ENCODE results near the gene CTSH.
"Not testable (repeated sequence)": the region's sequence is repeated elsewhere in the genome, so short reads cannot be mapped to it uniquely, and the experiment has no call there.

Gene CTSH

DNA sequence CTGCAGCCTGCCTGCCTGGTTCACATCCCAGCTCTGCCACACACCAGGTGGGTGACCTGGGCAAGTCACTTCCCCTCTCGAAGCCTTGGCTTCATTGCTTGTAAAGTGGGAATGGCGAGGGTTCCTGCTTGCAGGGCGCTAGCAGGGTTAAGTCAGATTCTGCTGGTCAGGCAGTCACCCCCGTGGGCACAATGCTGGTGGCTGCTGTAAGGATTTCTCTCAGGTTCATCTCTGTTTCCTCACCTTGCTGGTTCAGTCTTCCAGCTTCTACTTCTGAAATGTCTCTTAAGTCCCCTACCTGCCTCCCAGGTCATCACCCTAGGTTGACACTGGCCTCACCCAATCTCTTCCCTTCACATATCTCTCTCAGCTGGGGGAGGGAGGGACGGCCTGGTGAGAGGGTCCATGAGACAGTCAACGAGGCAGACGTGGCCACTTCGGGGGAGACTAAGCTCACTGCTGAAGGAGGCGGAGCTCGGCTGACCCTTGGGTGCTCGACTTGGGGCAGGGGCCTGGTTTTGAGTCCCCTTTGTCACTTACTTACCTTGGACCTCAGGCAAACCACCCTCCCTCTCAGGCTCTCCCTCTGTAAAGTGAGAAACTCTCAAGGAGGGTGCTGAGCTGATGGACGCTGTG, 11.5 kb downstream of the CTSH start:
- Histone ChIP-seq H3K4me1 (ENCODE audit: insufficient read depth, low read length) (no peaks in the 10 kb centered on the region), H3K27me3 (ENCODE audit: insufficient read depth, low read length) (no peaks in the 10 kb centered on the region), H3K27ac (ENCODE audit: low read length) (no peak overlapping the region), H3K36me3 (ENCODE audit: insufficient read depth, low read depth, low read length) (no peaks in the 10 kb centered on the region), H3K9ac (ENCODE audit: low read depth, low read length) (no peak overlapping the region), H3K9me3 (ENCODE audit: insufficient read depth, low read depth, low read length) (no peaks in the 10 kb centered on the region), H3K4me3 (ENCODE audit: low read length) (no peak overlapping the region)

DNA sequence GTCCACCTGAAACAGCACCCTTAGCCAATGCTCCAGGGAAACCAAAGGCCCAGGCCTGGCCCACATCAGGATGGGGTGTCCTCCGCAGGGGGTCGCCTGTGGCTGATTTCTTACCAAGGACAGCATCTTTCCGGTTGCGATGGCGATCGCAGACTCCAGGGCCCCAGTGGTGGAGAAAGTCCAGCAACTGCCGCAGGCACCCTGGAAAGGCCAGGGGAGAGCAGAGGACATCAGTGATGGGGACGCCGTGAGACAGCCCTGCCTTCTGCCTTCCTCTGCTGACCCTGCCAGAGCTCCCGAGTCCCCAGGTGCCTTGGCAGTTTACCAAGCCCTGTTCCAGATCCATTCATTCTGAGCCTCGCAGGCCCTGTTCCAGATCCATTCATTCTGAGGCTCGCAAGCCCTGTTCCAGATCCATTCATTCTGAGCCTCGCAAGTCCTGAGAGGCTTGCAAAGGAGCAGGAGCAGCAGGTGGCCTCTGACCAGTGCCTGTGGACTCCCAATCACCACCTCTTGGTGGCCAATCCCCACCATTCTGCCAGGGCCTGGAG, 12.5 kb downstream of the CTSH start:
- H3K27me3 ChIP-seq (ENCODE audit: insufficient read depth, low read length), result no peaks in the 10 kb centered on the region
- H3K9ac ChIP-seq (ENCODE audit: low read depth, low read length), result no peak overlapping the region
- no peaks in the 10 kb centered on the region for H3K4me1 ChIP-seq (ENCODE audit: insufficient read depth, low read length)
- H3K36me3 ChIP-seq (ENCODE audit: insufficient read depth, low read depth, low read length), result no peaks in the 10 kb centered on the region
- H3K27ac ChIP-seq (ENCODE audit: low read length), result no peak overlapping the region
- no peaks in the 10 kb centered on the region for H3K9me3 ChIP-seq (ENCODE audit: insufficient read depth, low read depth, low read length)
- H3K4me3 ChIP-seq (ENCODE audit: low read length), result no peak overlapping the region

DNA sequence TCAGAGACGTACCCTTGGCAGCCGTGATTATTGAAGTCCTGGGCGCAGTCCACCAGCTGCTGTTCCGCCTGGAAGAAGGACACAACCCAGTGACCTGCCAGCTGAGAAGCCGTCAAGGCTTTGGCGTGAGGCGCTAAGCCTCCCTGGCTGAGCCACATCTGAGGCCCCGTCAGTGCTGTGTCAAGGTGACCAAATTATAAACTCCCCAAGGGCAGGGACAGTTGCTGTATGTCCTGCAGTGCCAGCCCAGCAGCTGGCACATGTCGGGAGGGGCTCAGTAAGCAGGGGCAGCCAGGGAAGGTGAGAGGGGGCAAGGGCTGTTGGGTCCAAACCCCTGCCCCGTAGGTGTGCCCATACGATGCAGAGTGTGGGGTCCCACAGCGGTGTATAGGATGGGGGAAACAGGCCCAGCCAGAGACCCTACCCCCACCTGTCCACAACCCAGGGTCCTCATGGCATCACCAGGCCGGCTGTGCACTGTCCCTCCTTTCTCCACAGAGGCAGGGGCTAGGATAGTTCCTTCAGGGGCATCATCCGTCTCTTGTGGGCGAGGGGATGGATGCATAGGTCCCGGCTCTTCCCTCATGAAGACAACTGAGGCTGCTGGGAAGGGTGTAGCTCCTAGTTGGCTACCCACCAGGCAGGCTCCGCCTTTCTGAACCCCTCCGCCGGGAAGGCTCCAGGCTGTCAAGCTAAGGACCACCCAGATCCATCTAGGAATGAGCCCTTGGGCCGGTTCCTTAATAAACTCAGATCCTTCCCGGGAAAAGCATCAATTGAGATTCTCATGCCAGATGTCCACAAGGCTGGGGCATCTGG, 13.2 kb downstream of the CTSH start:
- no peak overlapping the region for H3K9ac ChIP-seq (ENCODE audit: low read depth, low read length)
- no peaks in the 10 kb centered on the region for H3K9me3 ChIP-seq (ENCODE audit: insufficient read depth, low read depth, low read length)
- H3K27ac ChIP-seq (ENCODE audit: low read length), result no peak overlapping the region

DNA sequence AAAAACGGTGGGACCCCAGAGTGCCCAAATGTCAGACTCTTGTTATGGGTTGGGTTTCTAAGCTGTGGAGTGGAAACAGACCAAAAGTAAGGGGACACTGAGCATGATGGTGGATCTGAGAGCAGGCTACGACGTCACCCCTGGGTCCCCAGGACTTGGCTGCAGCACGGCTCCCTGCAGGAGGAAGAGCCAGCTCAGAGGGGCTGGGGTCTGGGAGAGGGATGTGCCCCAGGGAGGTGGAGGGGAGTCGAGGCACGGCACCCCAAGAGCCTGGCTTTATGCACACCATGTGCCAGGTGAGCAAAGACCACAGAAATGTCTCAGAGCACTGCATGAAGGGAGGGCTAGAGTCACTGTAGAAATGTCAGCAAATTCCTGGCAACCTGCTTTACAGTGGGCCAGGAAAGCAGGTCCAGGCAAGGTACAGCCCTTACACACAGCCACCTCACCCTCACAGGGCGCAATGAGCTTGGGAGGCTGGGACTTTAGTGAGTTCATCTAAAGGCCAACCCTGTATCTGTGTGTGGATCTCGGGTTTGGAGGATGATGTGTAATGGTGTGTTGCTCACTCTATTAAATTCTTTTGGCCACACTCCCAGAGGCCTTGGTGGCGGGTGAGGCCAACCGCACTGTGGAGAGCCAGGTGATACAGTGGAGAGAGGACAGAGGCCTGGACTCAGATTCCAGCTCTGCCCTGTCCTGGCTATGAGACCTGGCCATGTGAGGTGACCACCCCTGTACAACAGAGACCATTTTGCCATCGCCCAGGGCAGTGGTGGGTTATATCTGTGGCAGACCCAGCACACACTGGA, 14.1 kb downstream of the CTSH start:
- no peaks in the 10 kb centered on the region for H3K9me3 ChIP-seq (ENCODE audit: insufficient read depth, low read depth, low read length)
- no peak overlapping the region for H3K9ac ChIP-seq (ENCODE audit: low read depth, low read length)
- no peaks in the 10 kb centered on the region for H3K4me1 ChIP-seq (ENCODE audit: insufficient read depth, low read length)
- H3K27ac ChIP-seq (ENCODE audit: low read length), result no peak overlapping the region
- H3K4me3 ChIP-seq (ENCODE audit: low read length), result no peak overlapping the region
- no peaks in the 10 kb centered on the region for H3K27me3 ChIP-seq (ENCODE audit: insufficient read depth, low read length)
- H3K36me3 ChIP-seq (ENCODE audit: insufficient read depth, low read depth, low read length), result no peaks in the 10 kb centered on the region

More for the DNA sequence above, 13.2 kb downstream of the CTSH start:
- Histone ChIP-seq H3K36me3 (ENCODE audit: insufficient read depth, low read depth, low read length) (no peaks in the 10 kb centered on the region), H3K27me3 (ENCODE audit: insufficient read depth, low read length) (no peaks in the 10 kb centered on the region), H3K4me3 (ENCODE audit: low read length) (no peak overlapping the region), H3K4me1 (ENCODE audit: insufficient read depth, low read length) (no peaks in the 10 kb centered on the region)

DNA sequence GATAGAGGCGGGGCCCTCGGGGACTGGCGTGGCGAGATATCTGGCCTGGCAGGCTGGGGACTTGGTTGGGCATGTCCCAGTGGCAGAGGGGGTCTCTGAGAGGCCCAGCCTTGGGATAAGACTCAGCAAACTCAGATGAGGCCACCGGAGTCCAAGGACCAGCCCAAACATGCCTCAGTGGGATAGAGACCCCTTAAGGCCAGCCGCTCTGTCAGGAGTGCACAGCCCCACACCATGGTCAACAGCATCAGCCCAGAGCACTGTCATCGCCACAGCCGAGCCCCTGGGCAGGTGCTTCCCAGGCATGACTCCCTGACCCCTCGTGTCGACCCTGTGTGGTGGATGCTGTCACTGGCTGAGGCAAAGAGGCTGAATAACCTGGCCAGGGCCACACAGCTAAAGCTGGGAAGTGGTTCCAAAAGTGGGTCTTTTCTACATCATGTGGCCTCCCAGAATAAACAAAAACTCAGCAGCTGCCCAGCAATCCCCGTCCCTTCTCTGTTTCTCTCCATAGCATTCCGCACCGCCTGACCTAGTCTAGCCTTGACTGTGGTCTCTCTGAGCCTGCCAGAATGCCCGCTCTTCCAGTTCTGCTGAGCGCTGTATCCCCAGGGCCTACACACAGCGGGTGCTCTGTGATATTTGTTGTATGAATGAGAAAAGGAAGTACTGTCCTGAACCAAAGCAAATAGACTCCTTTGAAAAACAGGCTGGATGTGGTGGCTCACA, 15.1 kb downstream of the CTSH start:
- no peak overlapping the region for H3K4me3 ChIP-seq (ENCODE audit: low read length)
- H3K27me3 ChIP-seq (ENCODE audit: insufficient read depth, low read length), result no peaks in the 10 kb centered on the region
- no peak overlapping the region for H3K9ac ChIP-seq (ENCODE audit: low read depth, low read length)
- no peak overlapping the region for H3K27ac ChIP-seq (ENCODE audit: low read length)
- H3K4me1 ChIP-seq (ENCODE audit: insufficient read depth, low read length), result no peaks in the 10 kb centered on the region
- no peaks in the 10 kb centered on the region for H3K36me3 ChIP-seq (ENCODE audit: insufficient read depth, low read depth, low read length)
- no peaks in the 10 kb centered on the region for H3K9me3 ChIP-seq (ENCODE audit: insufficient read depth, low read depth, low read length)

DNA sequence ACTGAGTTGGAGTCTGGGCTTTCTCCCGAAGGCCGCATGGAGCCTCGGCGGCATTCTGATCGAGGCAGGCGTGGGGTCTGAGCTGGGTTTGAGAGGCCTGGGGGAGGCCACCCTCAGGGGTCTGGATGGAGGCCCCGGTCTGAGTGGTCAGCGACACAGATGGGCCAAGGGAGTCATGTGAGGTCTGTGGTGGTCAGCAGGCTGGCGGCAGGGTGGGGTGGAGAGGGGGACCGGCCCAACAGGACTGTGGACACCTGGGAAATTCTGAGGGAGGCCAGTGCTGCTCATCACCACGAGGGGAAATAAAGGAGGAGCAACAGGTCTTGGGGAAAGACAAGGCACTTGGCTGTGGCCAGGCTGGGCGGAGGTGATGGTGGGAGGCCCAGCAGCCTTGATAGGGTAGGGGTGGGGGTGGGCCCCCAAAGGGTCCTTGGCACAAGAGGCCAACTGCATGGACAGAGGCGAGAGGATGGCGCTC, 16.2 kb downstream of the CTSH start:
- Histone ChIP-seq H3K9me3 (ENCODE audit: insufficient read depth, low read depth, low read length) (no peaks in the 10 kb centered on the region), H3K27me3 (ENCODE audit: insufficient read depth, low read length) (no peaks in the 10 kb centered on the region), H3K4me1 (ENCODE audit: insufficient read depth, low read length) (no peaks in the 10 kb centered on the region), H3K4me3 (ENCODE audit: low read length) (no peak overlapping the region), H3K9ac (ENCODE audit: low read depth, low read length) (no peak overlapping the region), H3K36me3 (ENCODE audit: insufficient read depth, low read depth, low read length) (no peaks in the 10 kb centered on the region; the same call in 1 of the 2 replicates), H3K27ac (ENCODE audit: low read length) (no peak overlapping the region)

DNA sequence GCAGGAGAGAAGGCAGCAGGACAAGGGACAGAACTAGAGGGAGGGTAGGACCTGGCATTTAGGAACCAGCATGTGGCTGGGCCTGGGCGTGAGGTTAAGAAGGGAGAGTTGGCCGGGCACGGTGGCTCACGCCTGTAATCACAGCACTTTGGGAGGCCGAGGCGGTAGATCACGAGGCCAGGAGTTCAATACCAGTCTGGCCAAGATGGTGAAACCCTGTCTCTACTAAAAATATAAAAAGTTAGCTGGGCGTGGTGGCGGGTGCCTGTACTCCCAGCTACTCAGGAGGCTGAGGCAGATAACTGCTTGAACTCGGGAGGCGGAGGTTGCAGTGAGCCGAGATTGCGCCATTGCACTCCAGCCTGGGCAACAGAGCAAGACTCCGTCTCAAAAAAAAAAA, 16.7 kb downstream of the CTSH start:
- H3K36me3 ChIP-seq (ENCODE audit: insufficient read depth, low read depth, low read length); H3K4me1 ChIP-seq (ENCODE audit: insufficient read depth, low read length); H3K9me3 ChIP-seq (ENCODE audit: insufficient read depth, low read depth, low read length); H3K27ac ChIP-seq (ENCODE audit: low read length); H3K27me3 ChIP-seq (ENCODE audit: insufficient read depth, low read length); H3K4me3 ChIP-seq (ENCODE audit: low read length); H3K9ac ChIP-seq (ENCODE audit: low read depth, low read length): not testable (repeated sequence)

DNA sequence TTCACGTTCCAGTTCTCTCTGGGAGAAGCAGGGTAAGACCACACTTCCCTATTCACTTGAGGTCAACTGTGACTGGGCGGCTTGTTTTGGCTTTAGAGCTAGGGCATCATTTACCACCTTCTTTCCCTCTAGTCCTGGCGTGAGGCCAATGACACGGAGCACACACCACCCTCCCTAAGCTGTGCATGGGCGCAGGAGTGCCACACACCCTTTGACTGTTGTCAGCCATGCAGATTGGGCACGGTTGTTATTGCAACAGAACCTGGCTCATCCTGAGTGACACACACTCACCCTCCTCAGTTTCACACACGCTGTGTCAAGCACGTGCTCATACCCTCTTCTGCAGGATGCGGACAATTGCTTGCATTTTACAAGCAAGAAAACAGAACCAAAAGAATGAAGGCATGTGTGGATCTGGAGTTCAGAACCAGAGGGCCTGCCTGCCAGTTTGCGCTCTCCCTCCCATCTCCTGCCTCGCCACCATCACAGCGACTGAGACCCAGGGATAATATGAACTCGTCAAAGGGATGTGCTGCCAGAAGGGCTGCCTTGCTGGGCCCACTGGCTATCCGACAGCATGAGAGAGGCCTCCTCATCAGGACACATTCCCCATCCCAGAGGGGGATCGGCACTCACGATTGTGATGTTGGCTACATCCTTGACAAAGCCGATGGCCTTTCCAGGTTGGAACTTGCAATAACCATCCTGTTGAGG, 17.6 kb downstream of the CTSH start:
- H3K27ac ChIP-seq (ENCODE audit: low read length), result no peak overlapping the region
- peaks cover 10% of the 10 kb centered on the region for H3K36me3 ChIP-seq (ENCODE audit: insufficient read depth, low read depth, low read length)
- H3K4me1 ChIP-seq (ENCODE audit: insufficient read depth, low read length), result no peaks in the 10 kb centered on the region
- no peaks in the 10 kb centered on the region for H3K27me3 ChIP-seq (ENCODE audit: insufficient read depth, low read length)
- H3K4me3 ChIP-seq (ENCODE audit: low read length), result no peak overlapping the region
- no peak overlapping the region for H3K9ac ChIP-seq (ENCODE audit: low read depth, low read length)
- H3K9me3 ChIP-seq (ENCODE audit: insufficient read depth, low read depth, low read length), result no peaks in the 10 kb centered on the region

DNA sequence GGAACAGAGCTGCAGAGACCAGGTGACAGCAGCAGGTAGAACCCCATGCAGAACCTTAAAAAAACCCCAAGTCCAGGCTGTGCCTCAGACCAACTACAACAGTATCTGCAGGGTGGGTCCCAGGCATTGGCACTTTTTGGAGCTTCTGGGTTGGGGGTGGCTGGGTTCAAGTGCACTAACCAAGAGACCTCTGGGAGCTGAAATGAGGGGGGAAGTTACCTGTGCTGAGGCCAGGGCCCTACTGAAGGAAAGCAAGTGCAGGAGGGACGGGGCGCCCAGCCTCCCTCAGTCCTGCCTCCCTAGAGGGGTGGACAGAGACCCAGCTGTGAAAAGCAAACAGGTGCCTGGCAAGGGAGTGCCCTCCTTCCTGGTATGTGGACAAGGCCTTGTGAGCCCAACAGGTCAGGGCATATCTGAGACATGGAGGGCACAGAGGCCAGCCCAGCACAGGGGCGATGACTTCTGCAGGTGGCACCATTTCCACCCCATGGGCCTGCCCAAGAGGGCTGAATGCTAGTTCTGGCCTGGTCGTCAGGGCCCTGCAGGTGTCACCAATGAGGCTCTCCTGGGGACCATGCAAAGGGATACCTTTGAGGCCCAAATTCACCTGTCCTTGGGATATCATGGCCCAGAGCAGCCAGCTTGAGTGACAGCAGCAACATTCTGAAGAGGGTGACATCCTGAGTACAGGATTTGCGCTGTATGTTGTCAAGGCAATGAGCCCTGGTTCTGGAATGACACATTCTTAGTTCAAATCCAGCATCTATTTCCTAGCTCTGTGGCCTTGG, 18.7 kb downstream of the CTSH start:
- H3K27ac ChIP-seq (ENCODE audit: low read length), result no peak overlapping the region
- peaks cover 21% of the 10 kb centered on the region for H3K36me3 ChIP-seq (ENCODE audit: insufficient read depth, low read depth, low read length)
- H3K4me3 ChIP-seq (ENCODE audit: low read length), result no peak overlapping the region
- H3K27me3 ChIP-seq (ENCODE audit: insufficient read depth, low read length), result no peaks in the 10 kb centered on the region
- no peaks in the 10 kb centered on the region for H3K4me1 ChIP-seq (ENCODE audit: insufficient read depth, low read length)
- no peaks in the 10 kb centered on the region for H3K9me3 ChIP-seq (ENCODE audit: insufficient read depth, low read depth, low read length)
- H3K9ac ChIP-seq (ENCODE audit: low read depth, low read length), result no peak overlapping the region

DNA sequence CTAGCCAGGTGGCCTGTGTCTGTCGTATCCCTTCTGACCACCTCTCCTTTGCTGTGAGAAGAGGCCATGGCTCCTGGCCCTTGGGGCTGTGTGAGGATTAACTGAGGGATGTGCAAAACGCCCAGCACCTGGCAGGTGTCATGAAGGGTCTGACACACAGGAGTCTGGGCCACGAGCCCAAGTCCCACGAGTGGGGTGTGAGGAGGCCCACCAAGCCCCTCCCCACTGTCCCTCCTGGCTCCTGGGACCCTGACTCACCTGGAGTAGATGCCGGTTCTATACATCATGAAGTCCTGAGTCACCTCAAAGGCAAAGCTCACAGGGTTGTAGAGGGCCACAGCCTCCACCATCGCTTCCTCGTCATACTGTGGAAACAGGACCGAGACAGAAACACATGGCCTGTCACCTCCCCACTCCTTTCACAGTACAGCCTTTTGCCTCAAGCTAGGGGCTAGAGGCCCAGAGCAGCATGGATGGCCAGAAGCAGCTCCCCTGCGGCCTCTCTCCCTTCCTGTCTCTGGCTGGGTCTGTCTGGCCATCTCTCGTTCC, 19.7 kb downstream of the CTSH start:
- Histone ChIP-seq H3K36me3 (ENCODE audit: insufficient read depth, low read depth, low read length) (peaks cover 23% of the 10 kb centered on the region), H3K27me3 (ENCODE audit: insufficient read depth, low read length) (no peaks in the 10 kb centered on the region), H3K27ac (ENCODE audit: low read length) (no peak overlapping the region), H3K9ac (ENCODE audit: low read depth, low read length) (no peak overlapping the region), H3K4me1 (ENCODE audit: insufficient read depth, low read length) (no peaks in the 10 kb centered on the region), H3K4me3 (ENCODE audit: low read length) (no peak overlapping the region), H3K9me3 (ENCODE audit: insufficient read depth, low read depth, low read length) (no peaks in the 10 kb centered on the region)

Data from iPS-20b (cell line).